Left ventricle myocardium inferior (tissue), 1 donor: Measurements from ENCODE around the gene ARMC9. TPM values are rescaled to one million over a fixed set of nuclear protein-coding genes. Genes with fewer than 3 reads are reported as not detected.

Source experiments
- DNase-seq: peaks from one replicate; pipeline ENCODE4 v3.0.0-alpha.2; 2020
- H3K27ac ChIP-seq: fragments of 200-600 bp; replicated peaks from 2 replicates; pipeline ENCODE4 v1.8.0; 2021
- H3K27me3 ChIP-seq: fragments of 200-600 bp; 2 replicates; pipeline ENCODE4 v1.8.0; 2021; ENCODE audit warnings: low read depth
- H3K36me3 ChIP-seq: fragments of 200-600 bp; 2 replicates; pipeline ENCODE4 v1.8.0; 2021
- H3K4me1 ChIP-seq: fragments of 200-600 bp; 2 replicates; pipeline ENCODE4 v1.8.0; 2021
- H3K4me3 ChIP-seq: fragments of 200-600 bp; 2 replicates; pipeline ENCODE4 v1.8.0; 2021; ENCODE audit warnings: mild to moderate bottlenecking, moderate library complexity
- H3K9me3 ChIP-seq: fragments of 200-600 bp; replicated peaks from 2 replicates; pipeline ENCODE4 v1.8.0; 2021
- CTCF ChIP-seq: fragments of 200-600 bp; IDR thresholded peaks from 2 replicates; pipeline ENCODE4 v1.8.0; 2021; ENCODE audit warnings: antibody characterized with exemption, mild to moderate bottlenecking, borderline replicate concordance
- intact Hi-C: fragments of 100-400 bp; cut with micrococcal nuclease; formaldehyde crosslinking; loops from one replicate; pipeline ENCODE4 v1.11.0; 2022
- total RNA-seq: library from RNA; stranded (reverse); fragmentation: NEBNext Ultra II Directional; extraction: Animal tissue kit (Norgen Biotek cat#: 25700); gene quantifications from one replicate; pipeline ENCODE4 v1.2.1, GENCODE V29; 2021
- donor health status: DM: no; HTN: yes; CAD: no; lungs with severe emphysema.

The ARMC9 gene
- total RNA-seq, 1 donor from 2014 or later: 3.1 TPM

GRCh38 chr2:231223001-231223375 lies 24.6 kb downstream of the ARMC9 start:
- Histone ChIP-seq H3K27me3 (no peaks in the 10 kb centered on the region), H3K4me1 (peaks cover 6% of the 10 kb centered on the region), H3K4me3 (no peak overlapping the region), H3K27ac (no peak overlapping the region), H3K36me3 (no peaks in the 10 kb centered on the region), H3K9me3 (no peaks in the 10 kb centered on the region)
- no peak for TF ChIP-seq CTCF
- no peak for DNase-seq
- intact Hi-C loops: loop anchor here (10.0 kb wide), 1 partner anchor 192 kb away; no protein-coding TSS in a partner anchor

- TF ChIP-seq CTCF: no peak
- H3K27ac ChIP-seq: no peak overlapping the region
- H3K36me3 ChIP-seq: no peaks in the 10 kb centered on the region
- H3K27me3 ChIP-seq: no peaks in the 10 kb centered on the region
- no peak overlapping the region for H3K4me3 ChIP-seq
- no peak for DNase-seq
- H3K9me3 ChIP-seq: no peaks in the 10 kb centered on the region
- H3K4me1 ChIP-seq: peaks cover 8% of the 10 kb centered on the region
- intact Hi-C loops: loop anchor here (10.0 kb wide), 1 partner anchor 191 kb away; no protein-coding TSS in a partner anchor
Observed at GRCh38 chr2:231223458-231223976, 25.1 kb downstream of the ARMC9 start.

GRCh38 chr2:231227310-231228162 lies 29.1 kb downstream of the ARMC9 start:
- Histone ChIP-seq H3K4me1 (peaks cover 8% of the 10 kb centered on the region), H3K27ac (peak overlapping the region; percentile 63), H3K27me3 (no peaks in the 10 kb centered on the region), H3K9me3 (no peaks in the 10 kb centered on the region), H3K4me3 (no peak overlapping the region), H3K36me3 (no peaks in the 10 kb centered on the region)
- peak; percentile 88 for TF ChIP-seq CTCF
- intact Hi-C loops: loop anchor here (10.0 kb wide), 1 partner anchor 187 kb away; no protein-coding TSS in a partner anchor
- DNase-seq: no peak

- H3K9me3 ChIP-seq: no peaks in the 10 kb centered on the region
- intact Hi-C loops: loop anchor here (10.0 kb wide), 1 partner anchor 187 kb away; no protein-coding TSS in a partner anchor
- no peak for DNase-seq
- H3K4me3 ChIP-seq: no peak overlapping the region
- peaks cover 8% of the 10 kb centered on the region for H3K4me1 ChIP-seq
- no peaks in the 10 kb centered on the region for H3K36me3 ChIP-seq
- no peak for TF ChIP-seq CTCF
- H3K27ac ChIP-seq: no peak overlapping the region
- H3K27me3 ChIP-seq: no peaks in the 10 kb centered on the region
Observed at GRCh38 chr2:231228223-231228622, 29.8 kb downstream of the ARMC9 start.

GRCh38 chr2:231228974-231229529 lies 30.6 kb downstream of the ARMC9 start:
- intact Hi-C loops: loop anchor here (10.0 kb wide), 1 partner anchor 186 kb away; no protein-coding TSS in a partner anchor
- DNase-seq: no peak
- no peaks in the 10 kb centered on the region for H3K36me3 ChIP-seq
- H3K4me3 ChIP-seq: no peak overlapping the region
- peaks cover 8% of the 10 kb centered on the region for H3K4me1 ChIP-seq
- TF ChIP-seq CTCF: no peak
- no peaks in the 10 kb centered on the region for H3K9me3 ChIP-seq
- H3K27me3 ChIP-seq: no peaks in the 10 kb centered on the region
- H3K27ac ChIP-seq: no peak overlapping the region
